Kasumi-1 (cell line): ENCODE measurements around the gene NMNAT2.
"Not testable (repeated sequence)": the region's sequence is repeated elsewhere in the genome, so short reads cannot be mapped to it uniquely, and the experiment has no call there.

Experiments
- DNase-seq, 2 experiments: peaks; one replicate each; lab custom pipeline; 2025; lab: John Stamatoyannopoulos, UW

The NMNAT2 gene

GRCh38 chr1:183418696-183419095 is 516 bp upstream of the NMNAT2 start:
- DNase-seq, result no peak

- DNase-seq, result no peak
Measured at GRCh38 chr1:183416850-183417771, 1.1 kb downstream of the NMNAT2 start.

GRCh38 chr1:183414365-183414764 is 3.8 kb downstream of the NMNAT2 start:
- no peak for DNase-seq

- DNase-seq, result no peak
Measured at GRCh38 chr1:183411091-183411490, 7.1 kb downstream of the NMNAT2 start.

- no peak for DNase-seq
Measured at GRCh38 chr1:183407961-183408360, 10.2 kb downstream of the NMNAT2 start.

- DNase-seq, result no peak
Measured at GRCh38 chr1:183407474-183407873, 10.7 kb downstream of the NMNAT2 start.

GRCh38 chr1:183404476-183404875 is 13.7 kb downstream of the NMNAT2 start:
- DNase-seq, result no peak

- DNase-seq, result no peak
Measured at GRCh38 chr1:183403498-183403897, 14.7 kb downstream of the NMNAT2 start.

- DNase-seq, result not testable (repeated sequence)
Measured at GRCh38 chr1:183401565-183401964, 16.6 kb downstream of the NMNAT2 start.

GRCh38 chr1:183394435-183394834 is 23.7 kb downstream of the NMNAT2 start:
- DNase-seq, result no peak

- DNase-seq, result no peak
Measured at GRCh38 chr1:183391863-183392262, 26.3 kb downstream of the NMNAT2 start.

GRCh38 chr1:183390561-183390960 is 27.6 kb downstream of the NMNAT2 start:
- no peak for DNase-seq

GRCh38 chr1:183388735-183389134 is 29.4 kb downstream of the NMNAT2 start:
- DNase-seq, result no peak

- DNase-seq, result no peak
Measured at GRCh38 chr1:183385340-183386144, 32.6 kb downstream of the NMNAT2 start.

- DNase-seq, result no peak
Measured at GRCh38 chr1:183379951-183380350, 38.2 kb downstream of the NMNAT2 start.

- DNase-seq, result no peak
Measured at GRCh38 chr1:183375381-183375780, 42.8 kb downstream of the NMNAT2 start.

- DNase-seq, result no peak
Measured at GRCh38 chr1:183374825-183375224, 43.4 kb downstream of the NMNAT2 start.

- DNase-seq, result no peak
Measured at GRCh38 chr1:183372586-183373230, 45.5 kb downstream of the NMNAT2 start.

GRCh38 chr1:183370399-183371058 is 47.7 kb downstream of the NMNAT2 start:
- DNase-seq, result no peak

GRCh38 chr1:183368213-183369108 is 49.7 kb downstream of the NMNAT2 start:
- DNase-seq, result no peak

GRCh38 chr1:183366116-183366515 is 52.1 kb downstream of the NMNAT2 start:
- no peak for DNase-seq
